GF-D8 (cell line): ENCODE measurements around the gene MEIOSIN.
"Not testable (repeated sequence)": the region's sequence is repeated elsewhere in the genome, so short reads cannot be mapped to it uniquely, and the experiment has no call there.

Source experiments
- DNase-seq: peaks from one replicate; lab custom pipeline; 2025; lab: John Stamatoyannopoulos, UW

MEIOSIN gene

GRCh38 chr19:45720065-45720464 lies 13.2 kb upstream of the MEIOSIN start:
- not testable (repeated sequence) for DNase-seq

GRCh38 chr19:45728683-45729082 lies 4.6 kb upstream of the MEIOSIN start:
- DNase-seq, result not testable (repeated sequence)

- no peak for DNase-seq
Observed at GRCh38 chr19:45729800-45730290, 3.4 kb upstream of the MEIOSIN start.

DNA sequence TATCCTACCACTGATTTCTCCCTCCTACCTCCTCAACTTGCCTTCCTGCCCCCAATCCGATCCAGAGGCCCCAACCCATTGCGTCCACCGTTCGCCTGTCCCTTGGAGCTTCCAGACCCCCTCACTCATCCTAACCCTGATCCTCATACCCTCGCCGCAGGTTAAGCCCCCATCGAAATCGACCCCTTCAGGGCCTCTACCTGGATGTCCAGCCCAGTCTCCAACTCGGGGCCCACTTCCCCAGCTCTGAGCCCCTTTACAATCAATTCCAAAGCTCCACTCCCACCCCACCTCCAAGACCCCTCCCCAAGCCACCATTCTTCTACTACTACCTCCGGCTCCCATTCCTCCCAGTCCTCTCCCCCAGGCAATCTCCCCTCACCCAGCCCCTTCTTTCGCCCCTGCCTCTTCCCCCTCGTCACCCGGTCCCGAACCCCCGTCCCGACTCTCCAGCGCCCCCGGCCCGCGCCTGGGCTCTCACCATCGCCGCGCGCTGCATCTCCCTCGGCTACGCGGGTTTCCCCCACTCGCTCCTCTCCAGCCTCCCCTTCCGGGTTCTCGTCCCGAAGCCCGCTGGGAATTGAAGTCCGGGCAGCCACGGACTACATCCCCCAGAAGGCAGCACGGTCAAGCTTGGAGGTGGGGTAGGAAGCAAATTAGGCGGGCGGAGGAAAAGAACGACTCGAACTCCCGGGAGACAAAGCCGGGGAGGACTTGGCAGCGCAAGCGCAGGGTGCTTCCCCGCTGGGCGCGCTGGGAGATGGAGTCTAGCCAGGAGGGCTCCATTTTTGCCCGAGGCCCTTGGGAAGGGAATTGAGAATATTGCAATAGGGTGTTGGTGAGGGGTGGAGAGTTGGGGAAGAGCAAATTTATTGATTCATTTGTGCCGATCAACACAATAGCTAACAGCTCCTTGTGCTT lies 2.6 kb upstream of the MEIOSIN start, which contains the start of gene FBXO46:
TSS of gene FBXO46 (minus strand) at position 529 of the 921 bp plus-strand sequence. CDS start 17,401 bp downstream, outside the sequence.
- DNase-seq, result peak; percentile 95

- peak; percentile 12 for DNase-seq
Observed at GRCh38 chr19:45739498-45740439, 6.5 kb downstream of the MEIOSIN start.

GRCh38 chr19:45742969-45743368 lies 9.7 kb downstream of the MEIOSIN start:
- no peak for DNase-seq

GRCh38 chr19:45745606-45746005 lies 12.4 kb downstream of the MEIOSIN start:
- DNase-seq, result no peak

GRCh38 chr19:45746866-45747265 lies 13.6 kb downstream of the MEIOSIN start:
- DNase-seq, result no peak

- DNase-seq, result no peak
Observed at GRCh38 chr19:45747513-45747912, 14.3 kb downstream of the MEIOSIN start.

- not testable (repeated sequence) for DNase-seq
Observed at GRCh38 chr19:45751483-45751882, 18.2 kb downstream of the MEIOSIN start.

DNA sequence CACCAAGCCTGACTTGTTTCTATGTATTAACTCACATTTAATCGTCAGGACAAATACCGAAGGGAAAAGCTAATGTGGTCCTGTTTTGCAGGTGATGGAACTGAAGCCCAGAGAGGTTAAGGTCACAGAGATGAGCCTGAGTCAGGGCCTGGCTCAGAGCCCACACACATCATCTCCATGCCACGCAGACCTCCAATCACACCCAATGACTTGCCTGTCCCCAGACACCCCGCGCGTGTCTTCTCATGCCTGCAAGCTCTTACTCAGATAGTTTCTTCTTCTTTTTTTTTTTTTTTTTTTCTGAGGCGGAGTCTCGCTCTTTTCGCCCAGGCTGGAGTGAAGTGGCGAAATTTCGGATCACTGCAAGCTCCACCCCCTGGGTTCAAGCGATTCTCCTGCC lies 19.4 kb downstream of the MEIOSIN start:
- DNase-seq, result no peak

DNA sequence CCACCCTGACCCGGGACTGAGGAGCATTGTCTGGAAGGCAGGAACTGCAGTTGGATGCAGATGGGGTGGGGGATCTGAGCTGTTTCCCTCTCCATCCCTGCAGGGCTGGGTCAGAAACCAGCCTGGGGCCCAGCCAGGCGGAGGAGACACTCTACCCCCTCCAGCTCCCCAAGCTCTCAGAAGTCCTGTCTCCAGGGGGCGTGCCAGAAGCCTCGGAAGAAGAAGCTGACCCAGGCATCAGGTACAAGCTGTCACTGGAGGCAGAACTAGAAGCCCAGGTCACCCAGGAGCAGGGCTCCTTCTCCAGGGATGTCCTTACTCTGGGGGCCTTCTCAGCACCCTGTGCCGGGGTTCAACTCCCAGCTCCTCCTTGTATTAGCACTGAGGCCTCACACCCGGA lies 20.3 kb downstream of the MEIOSIN start:
- no peak for DNase-seq

DNA sequence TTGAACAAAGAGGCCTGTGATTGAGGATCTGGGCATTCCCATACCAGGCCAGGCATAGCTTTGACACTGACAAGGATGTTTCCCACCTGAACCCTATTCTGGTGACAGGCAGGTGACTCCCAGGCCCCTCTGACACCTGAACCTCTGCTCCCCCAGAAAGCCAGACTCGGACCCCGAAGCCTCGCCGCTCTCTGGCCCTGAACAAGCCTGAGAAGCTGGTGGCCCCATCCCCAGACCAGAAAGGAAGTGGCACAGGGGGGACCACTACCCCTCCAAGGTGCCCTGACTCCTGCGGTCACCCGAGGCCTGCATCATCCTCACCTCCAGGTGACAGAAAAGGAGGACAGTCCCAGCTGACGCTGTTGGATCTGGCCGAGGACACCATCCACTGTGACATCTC lies 21.1 kb downstream of the MEIOSIN start:
- no peak for DNase-seq

- no peak for DNase-seq
Observed at GRCh38 chr19:45757695-45758094, 24.5 kb downstream of the MEIOSIN start.

DNA sequence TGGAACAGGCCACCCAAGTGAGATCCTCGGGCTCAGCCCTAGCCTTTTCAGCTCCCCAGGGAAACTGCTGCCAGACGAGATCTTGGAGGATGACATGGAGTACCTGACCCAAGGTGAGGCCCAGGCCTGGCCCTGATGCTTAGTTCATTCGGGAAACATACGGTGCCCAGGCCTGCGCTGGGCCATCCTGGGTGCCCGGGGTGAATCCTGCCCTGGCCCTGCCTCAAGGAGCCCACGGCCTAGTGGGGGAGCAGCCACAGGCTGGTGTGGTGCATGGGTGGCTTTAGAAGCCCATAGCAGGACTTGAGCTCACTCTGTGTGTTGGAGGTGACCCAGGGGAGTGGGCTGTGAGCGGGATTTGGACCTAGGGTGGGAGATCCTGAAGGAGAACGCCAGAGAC lies 25.7 kb downstream of the MEIOSIN start:
- no peak for DNase-seq

GRCh38 chr19:45761714-45762113 lies 28.5 kb downstream of the MEIOSIN start:
- no peak for DNase-seq

- no peak for DNase-seq
Observed at GRCh38 chr19:45762870-45763631, 29.8 kb downstream of the MEIOSIN start.

DNA sequence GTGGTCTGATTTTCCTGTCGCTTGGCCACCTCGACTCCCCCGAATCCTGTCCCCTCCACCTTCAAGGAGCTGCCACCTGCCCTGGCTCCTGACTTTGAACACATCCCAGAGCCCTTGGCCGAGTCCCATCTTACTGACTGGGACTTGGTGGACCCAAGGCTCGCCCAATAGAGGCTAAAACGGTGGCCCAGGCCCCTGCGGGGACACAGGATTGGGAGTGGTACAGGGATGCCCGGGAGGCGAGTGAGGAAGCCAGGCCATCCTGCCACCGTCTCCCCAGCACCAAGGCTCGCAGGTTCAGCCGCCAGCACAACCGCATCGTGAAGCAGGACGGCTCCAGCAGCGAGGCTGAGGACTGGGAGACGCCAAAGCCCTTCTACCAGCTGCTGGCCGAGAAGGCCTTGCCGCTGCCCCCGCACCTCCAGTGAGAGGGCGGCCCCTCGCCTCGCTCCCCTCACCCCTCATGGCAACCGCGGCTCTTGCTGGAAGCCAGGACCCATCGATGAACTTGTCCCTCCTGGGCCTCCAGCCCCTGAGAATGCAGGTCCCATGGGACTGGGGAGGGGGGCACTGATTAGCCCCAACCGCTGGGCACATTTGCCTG lies 30.6 kb downstream of the MEIOSIN start:
- DNase-seq, result no peak

DNA sequence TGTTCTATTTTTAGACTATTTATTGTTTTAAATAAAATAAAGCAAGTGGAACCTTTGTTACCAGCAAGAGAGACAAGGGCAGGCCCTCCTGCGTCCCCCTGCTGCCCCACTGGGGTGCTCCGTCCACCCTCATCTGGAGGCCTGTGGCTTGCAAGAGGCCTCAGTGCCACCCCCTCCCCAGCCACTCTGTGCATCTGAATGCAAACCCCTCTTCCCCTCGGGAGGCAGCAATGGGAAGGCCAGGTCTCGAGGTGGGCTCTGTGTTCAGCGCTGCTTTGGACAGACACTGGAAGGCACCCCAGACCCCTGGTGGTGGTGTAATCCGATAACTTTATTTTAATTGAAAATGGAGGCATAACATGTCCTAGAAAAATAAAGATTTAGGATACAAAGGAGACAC lies 31.2 kb downstream of the MEIOSIN start:
- no peak for DNase-seq

DNA sequence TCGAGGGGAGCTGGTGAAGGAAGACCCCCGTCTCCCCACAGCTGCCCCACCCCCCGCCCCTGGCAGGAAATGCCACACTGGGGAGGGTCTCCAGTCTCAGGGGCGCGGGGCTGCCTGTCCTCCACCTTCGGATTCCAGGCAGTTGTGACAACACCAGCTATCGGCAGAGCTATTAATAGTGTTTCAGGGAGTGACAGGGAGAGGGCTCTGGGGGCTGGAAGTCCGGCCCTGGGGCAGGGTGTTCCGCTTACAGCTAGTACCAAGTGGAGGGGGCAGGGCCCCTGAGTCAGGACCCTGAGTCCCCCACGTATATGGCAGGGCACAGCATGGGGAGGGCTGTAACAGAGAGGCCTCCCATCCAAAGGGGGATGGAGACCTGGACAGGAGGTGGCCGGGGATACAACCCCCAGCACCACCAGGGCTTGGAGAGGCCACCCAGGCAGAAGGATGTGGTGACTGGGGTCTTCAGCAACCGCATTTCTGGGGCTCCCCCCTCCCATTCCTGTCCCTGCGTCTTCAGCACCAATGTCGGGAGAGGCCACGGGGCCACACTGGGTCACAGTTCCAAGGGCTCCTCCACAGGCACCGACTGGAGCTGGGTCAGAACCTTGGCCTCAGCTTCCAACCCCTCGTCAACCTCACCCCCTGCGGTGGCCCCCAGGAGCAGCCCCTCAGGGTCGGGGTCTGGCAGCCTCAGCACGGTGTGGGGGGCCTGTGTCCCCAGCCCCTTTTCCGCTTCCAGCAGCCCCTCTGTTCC lies 31.9 kb downstream of the MEIOSIN start:
- no peak for DNase-seq
